Activated gamma-delta T cell (primary cell): ENCODE data around the gene IFNGR1.
"Not testable (repeated sequence)": the region's sequence is repeated elsewhere in the genome, so short reads cannot be mapped to it uniquely, and the experiment has no call there.

Experiments used
- DNase-seq: peaks from one replicate; lab custom pipeline; 2025; lab: John Stamatoyannopoulos, UW

IFNGR1 gene

GRCh38 chr6:137213813-137214212 lies 5.4 kb downstream of the IFNGR1 start:
- DNase-seq: no peak

- DNase-seq: no peak
These were observed 5.8 kb downstream of the IFNGR1 start for GRCh38 chr6:137213331-137213740.

GRCh38 chr6:137211910-137212309 lies 7.3 kb downstream of the IFNGR1 start:
- DNase-seq: no peak

- no peak for DNase-seq
These were observed 8.3 kb downstream of the IFNGR1 start for GRCh38 chr6:137210903-137211302.

- no peak for DNase-seq
These were observed 10.9 kb downstream of the IFNGR1 start for GRCh38 chr6:137208279-137208678.

GRCh38 chr6:137207457-137207856 lies 11.7 kb downstream of the IFNGR1 start:
- DNase-seq: not testable (repeated sequence)

- no peak for DNase-seq
These were observed 12.6 kb downstream of the IFNGR1 start for GRCh38 chr6:137206577-137206976.

- no peak for DNase-seq
These were observed 15.9 kb downstream of the IFNGR1 start for GRCh38 chr6:137203256-137203655.

GRCh38 chr6:137202078-137202477 lies 17.1 kb downstream of the IFNGR1 start:
- DNase-seq: peak; percentile 8

GRCh38 chr6:137201006-137201405 lies 18.2 kb downstream of the IFNGR1 start:
- DNase-seq: no peak

GRCh38 chr6:137200288-137200687 lies 18.9 kb downstream of the IFNGR1 start:
- no peak for DNase-seq

- no peak for DNase-seq
These were observed 21.2 kb downstream of the IFNGR1 start for GRCh38 chr6:137197684-137198645.

- DNase-seq: no peak
These were observed 25.7 kb downstream of the IFNGR1 start for GRCh38 chr6:137193256-137194070.

GRCh38 chr6:137192821-137193220 lies 26.4 kb downstream of the IFNGR1 start:
- DNase-seq: no peak

- no peak for DNase-seq
These were observed 27.5 kb downstream of the IFNGR1 start for GRCh38 chr6:137191670-137192069.

GRCh38 chr6:137191236-137191635 lies 27.9 kb downstream of the IFNGR1 start:
- no peak for DNase-seq

GRCh38 chr6:137190583-137191094 lies 28.5 kb downstream of the IFNGR1 start:
- no peak for DNase-seq

- no peak for DNase-seq
These were observed 30.3 kb downstream of the IFNGR1 start for GRCh38 chr6:137188855-137189254.

- DNase-seq: no peak
These were observed 33.9 kb downstream of the IFNGR1 start for GRCh38 chr6:137185290-137185689.

GRCh38 chr6:137182654-137183073 lies 36.5 kb downstream of the IFNGR1 start:
- DNase-seq: no peak

GRCh38 chr6:137181891-137182653 lies 37.1 kb downstream of the IFNGR1 start:
- DNase-seq: no peak

GRCh38 chr6:137177611-137178010 lies 41.6 kb downstream of the IFNGR1 start:
- DNase-seq: no peak
